SK-N-SH (cell line): Measurements from ENCODE around the gene SLC35E2B. TPM values are rescaled to one million over a fixed set of nuclear protein-coding genes. Genes with fewer than 3 reads are reported as not detected.

Experiments used
- CTCF ChIA-PET: fragments of 300-600, 350-600 bp; formaldehyde crosslinking; extraction: SDS; loops from one replicate; lab custom pipeline; 2021; lab: Yijun Ruan, JAX
- POLR2A ChIA-PET: fragments of 350-600 bp; sonication (Branson Sonifier 250); formaldehyde crosslinking; extraction: SDS; loops from one replicate; lab custom pipeline; 2020; ENCODE audit warnings: antibody characterized with exemption, inconsistent platforms; lab: Yijun Ruan, JAX
- DNase-seq: peaks from one replicate; pipeline ENCODE4 v3.0.0; 2012
- H2AFZ ChIP-seq: fragments of 200-600 bp; sonication (generic); 2 replicates; pipeline ENCODE4 v1.8.1; 2016; ENCODE audit warnings: antibody characterized with exemption, mild to moderate bottlenecking, low read depth
- H3F3A ChIP-seq: fragments of 200-600 bp; sonication (generic); replicated peaks from 2 replicates; pipeline ENCODE3; 2016; ENCODE audit warnings: antibody characterized with exemption, mild to moderate bottlenecking; ENCODE audit not compliant: insufficient read depth
- H3K27ac ChIP-seq, 2 experiments: fragments of 200-500 bp in 1 of 2; fragments of 200-600 bp in 1 of 2; sonication (Bioruptor generic) in 1 of 2; sonication (generic), shearing (Covaris generic) in 1 of 2; 2 replicates each; pipeline versions ENCODE4 v1.5.1 to v1.6.1; 2014 to 2016; ENCODE audit warnings: low read depth in 2 of 2, inconsistent platforms in 1 of 2, low read length in 1 of 2, mild to moderate bottlenecking in 1 of 2, mixed read lengths in 1 of 2
- H3K27me3 ChIP-seq: fragments of 200-600 bp; sonication (generic), shearing (Covaris generic); 2 replicates; pipeline ENCODE4 v1.6.1; 2016; ENCODE audit warnings: mixed run types; ENCODE audit not compliant: insufficient read depth
- H3K36me3 ChIP-seq, 2 experiments: fragments of 200-500 bp in 1 of 2; fragments of 200-600 bp in 1 of 2; sonication (Bioruptor generic) in 1 of 2; sonication (generic) in 1 of 2; replicated peaks in 1 of 2; 2 replicates each; pipeline versions ENCODE3 to v1.5.1; 2014 to 2016; ENCODE audit warnings: low read length in 1 of 2, mild to moderate bottlenecking in 1 of 2; ENCODE audit not compliant: insufficient read depth in 2 of 2, control insufficient read depth in 1 of 2
- H3K4me1 ChIP-seq, 2 experiments: fragments of 200-500 bp in 1 of 2; fragments of 200-600 bp in 1 of 2; sonication (Bioruptor generic) in 1 of 2; sonication (generic), shearing (Covaris generic) in 1 of 2; 2 replicates each; pipeline versions ENCODE4 v1.5.1 to v1.6.1; 2014 to 2016; ENCODE audit warnings: low read depth in 1 of 2, low read length in 1 of 2, mixed run types in 1 of 2; ENCODE audit not compliant: insufficient read depth in 2 of 2, control insufficient read depth in 1 of 2
- H3K4me2 ChIP-seq: fragments of 200-600 bp; sonication (generic), shearing (Covaris generic); 2 replicates; pipeline ENCODE4 v1.6.1; 2017; ENCODE audit warnings: mixed run types
- H3K4me3 ChIP-seq, 2 experiments: fragments of 200-500 bp in 1 of 2; fragments of 200-600 bp in 1 of 2; sonication (Bioruptor generic) in 1 of 2; sonication (generic), shearing (Covaris generic) in 1 of 2; 2 replicates each; pipeline versions ENCODE4 v1.5.1 to v1.8.1; 2014 to 2016; ENCODE audit warnings: low read depth in 2 of 2, inconsistent platforms in 1 of 2, low read length in 1 of 2, mild to moderate bottlenecking in 1 of 2, mixed read lengths in 1 of 2, moderate library complexity in 1 of 2
- H3K79me2 ChIP-seq: fragments of 200-600 bp; sonication (generic); 2 replicates; pipeline ENCODE4 v1.8.1; 2017; ENCODE audit warnings: mild to moderate bottlenecking; ENCODE audit not compliant: insufficient read depth
- H3K9ac ChIP-seq: fragments of 200-600 bp; sonication (generic); 2 replicates; pipeline ENCODE4 v1.6.1; 2017; ENCODE audit warnings: mixed run types
- H3K9me2 ChIP-seq: fragments of 200-600 bp; sonication (generic); 2 replicates; pipeline ENCODE4 v1.6.1; 2017; ENCODE audit warnings: mixed run types
- H3K9me3 ChIP-seq: fragments of 200-600 bp; sonication (generic); 2 replicates; pipeline ENCODE4 v1.6.1; 2017; ENCODE audit warnings: mixed run types, mild to moderate bottlenecking, moderate library complexity
- H4K20me1 ChIP-seq: fragments of 200-600 bp; sonication (generic); 2 replicates; pipeline ENCODE4 v1.6.1; 2017; ENCODE audit warnings: mild to moderate bottlenecking, mixed run types; ENCODE audit not compliant: insufficient read depth
- CHD2 ChIP-seq: fragments of 150-350 bp; IDR thresholded peaks from 2 replicates; pipeline ENCODE4 v1.6.1; 2018; ENCODE audit warnings: low read length; ENCODE audit not compliant: partially characterized antibody
- CTCF ChIP-seq: fragments of 200-600 bp; sonication (generic); IDR thresholded peaks from 2 replicates; pipeline ENCODE4 v1.6.1; 2017; ENCODE audit warnings: antibody characterized with exemption, mild to moderate bottlenecking, moderate library complexity
- EP300 ChIP-seq, 2 experiments: IDR thresholded peaks; 2 replicates each; pipeline versions ENCODE4 v1.4.0 to v1.6.1; 2012; ENCODE audit warnings: borderline replicate concordance in 1 of 2, low read depth in 1 of 2, low read length in 1 of 2
- EZH2phosphoT487 ChIP-seq: fragments of 200-600 bp; sonication (generic); IDR thresholded peaks from 2 replicates; pipeline ENCODE4 v1.6.1; 2017; ENCODE audit warnings: low read depth, mixed run types, mild to moderate bottlenecking, antibody characterized with exemption, moderate library complexity, borderline replicate concordance
- FOSL2 ChIP-seq: IDR thresholded peaks from 2 replicates; pipeline ENCODE4 v1.4.0; 2012; ENCODE audit warnings: low read depth, mild to moderate bottlenecking, moderate library complexity, borderline replicate concordance
- FOXM1 ChIP-seq: IDR thresholded peaks from 2 replicates; pipeline ENCODE4 v1.4.0; 2012; ENCODE audit warnings: low read depth, mild to moderate bottlenecking
- MAX ChIP-seq: IDR thresholded peaks from 2 replicates; pipeline ENCODE4 v1.4.0; 2012; ENCODE audit warnings: low read depth
- RAD21 ChIP-seq: IDR thresholded peaks from 2 replicates; pipeline ENCODE4 v1.6.1; 2012; ENCODE audit warnings: mild to moderate bottlenecking, low read length
- RXRA ChIP-seq: IDR thresholded peaks from 2 replicates; pipeline ENCODE4 v1.4.0; 2012; ENCODE audit warnings: low read depth, mild to moderate bottlenecking, borderline replicate concordance
- SIN3A ChIP-seq: IDR thresholded peaks from 2 replicates; pipeline ENCODE4 v1.6.1; 2012; ENCODE audit warnings: low read depth, mild to moderate bottlenecking, low read length, moderate library complexity, borderline replicate concordance
- SMC3 ChIP-seq: IDR thresholded peaks from 2 replicates; pipeline ENCODE4 v1.6.1; 2012; ENCODE audit warnings: low read depth, low read length, improper control_type of control experiment
- TAF1 ChIP-seq: IDR thresholded peaks from 2 replicates; pipeline ENCODE4 v1.6.1; 2012; ENCODE audit warnings: low read depth, mild to moderate bottlenecking, low read length, moderate library complexity, borderline replicate concordance
- TEAD4 ChIP-seq: IDR thresholded peaks from 2 replicates; pipeline ENCODE4 v1.4.0; 2012; ENCODE audit warnings: mild to moderate bottlenecking, borderline replicate concordance; ENCODE audit not compliant: insufficient read depth
- USF2 ChIP-seq: fragments of 150-350 bp; IDR thresholded peaks from 2 replicates; pipeline ENCODE4 v1.6.1; 2017; ENCODE audit warnings: antibody characterized with exemption, low read length, low read depth, borderline replicate concordance
- ZBTB33 ChIP-seq: IDR thresholded peaks from 2 replicates; pipeline ENCODE4 v1.4.0; 2012; ENCODE audit warnings: low read depth, borderline replicate concordance
- WGBS: methylation state at CpG from one replicate; pipeline ENCODE4 v1.1.6; 2017; ENCODE audit warnings: low lambda C conversion rate; 5-methylcytosine and 5-hydroxymethylcytosine counted together
- polyA plus RNA-seq, 3 experiments: library from polyadenylated mRNA; depleted of rRNA; stranded (reverse); fragments of >200 nt; gene quantifications; 2 replicates each; pipeline ENCODE4 v1.2.3, GENCODE V29; 2012

SLC35E2B gene
- polyA plus RNA-seq, 1 of the 3 experiments (the other 2 are of a cell fraction): 20.5 TPM

- H3K79me2 ChIP-seq: peaks cover 64% of the 10 kb centered on the region
- no peak overlapping the region for H3K4me2 ChIP-seq
- ChIA-PET CTCF (no interaction called here), POLR2A (no interaction called here)
- H3K9ac ChIP-seq: no peak overlapping the region
- H3K9me2 ChIP-seq: no peaks in the 10 kb centered on the region
- H3K4me1 ChIP-seq: 0 out of 4 replicates have a peak, but pooled peaks cover 0 to 5% of the 10 kb centered on the region in 2 experiments
- H3F3A ChIP-seq: peaks cover 10% of the 10 kb centered on the region
- H3K27me3 ChIP-seq: no peaks in the 10 kb centered on the region
- H3K9me3 ChIP-seq: no peaks in the 10 kb centered on the region
- peaks cover 13% of the 10 kb centered on the region; the same call in 1 of the 2 replicates for H4K20me1 ChIP-seq
- H2AFZ ChIP-seq: no peak overlapping the region
- no peaks in the 10 kb centered on the region for H3K36me3 ChIP-seq
- H3K4me3 ChIP-seq: no peak overlapping the region
- WGBS: 92% methylated on average over 9 of the region's 9 CpGs
- H3K27ac ChIP-seq: no peak overlapping the region
- peak; percentile 5 for DNase-seq
- TF ChIP-seq RXRA (no peak), EZH2phosphoT487 (no peak), CHD2 (no peak), CTCF (no peak), FOSL2 (no peak), TEAD4 (no peak), RAD21 (no peak), EP300 (IDR thresholded peaks at IDR 0.05; ENCODE audit: borderline replicate concordance in 1 of 2, low read depth in 1 of 2, low read length in 1 of 2) (no peak), ZBTB33 (no peak)
Measured at GRCh38 chr1:1687846-1688245, 4.7 kb downstream of the SLC35E2B start.

GRCh38 chr1:1684031-1684681 lies 8.4 kb downstream of the SLC35E2B start:
- H4K20me1 ChIP-seq: peaks cover 18% of the 10 kb centered on the region; the same call in 1 of the 2 replicates
- peaks cover 10% of the 10 kb centered on the region for H3F3A ChIP-seq
- DNase-seq: peak; percentile 9
- H3K27me3 ChIP-seq: no peaks in the 10 kb centered on the region
- H2AFZ ChIP-seq: no peak overlapping the region
- no peak overlapping the region for H3K27ac ChIP-seq
- CTCF ChIA-PET: no interaction called here
- H3K4me2 ChIP-seq: no peak overlapping the region
- H3K9me2 ChIP-seq: no peaks in the 10 kb centered on the region
- 96% methylated on average over 28 of the region's 28 CpGs for WGBS
- no peaks in the 10 kb centered on the region for H3K9me3 ChIP-seq
- peaks cover 93% of the 10 kb centered on the region for H3K79me2 ChIP-seq
- POLR2A ChIA-PET: no interaction called here
- TF ChIP-seq SMC3 (no peak), SIN3A (no peak), FOSL2 (no peak), MAX (no peak), USF2 (no peak), TAF1 (no peak), FOXM1 (no peak)
- H3K4me3 ChIP-seq: no peak overlapping the region
- no peaks in the 10 kb centered on the region for H3K36me3 ChIP-seq
- peaks cover 0 to 5% of the 10 kb centered on the region in 2 experiments; a peak in 1 of 4 replicates for H3K4me1 ChIP-seq
- no peak overlapping the region for H3K9ac ChIP-seq
